Renal cortical epithelial cell (primary cell): ENCODE results near the gene ZBTB14. TPM values are rescaled to one million over a fixed set of nuclear protein-coding genes. Genes with fewer than 3 reads are reported as not detected.

Experiments
- DNase-seq: peaks from one replicate; pipeline ENCODE4 v3.0.0-alpha.2; 2011; ENCODE audit warnings: low read depth
- total RNA-seq: library from RNA; depleted of rRNA; stranded (reverse); fragments of >200 nt; gene quantifications from 2 replicates; pipeline ENCODE4 v1.2.3, GENCODE V29; 2014

ZBTB14 gene
- total RNA-seq, 1 donor from 2014 or later, result 14.4 TPM

DNA sequence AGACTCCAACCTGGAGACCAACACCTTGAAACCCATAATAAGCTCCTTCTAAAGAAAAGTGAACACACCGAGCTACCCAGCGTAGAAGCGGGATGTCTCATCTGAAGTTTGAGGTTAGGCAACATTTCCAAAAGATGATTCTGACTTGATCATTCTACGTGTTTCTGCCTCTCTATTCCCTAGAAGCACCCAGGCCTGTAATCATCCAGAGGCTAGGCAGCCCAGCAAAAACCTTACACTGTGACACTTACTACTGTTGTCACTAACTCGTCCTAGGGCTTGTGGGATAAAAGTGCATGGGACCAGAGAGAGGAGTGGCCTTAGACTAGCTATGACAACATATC lies 1.4 kb downstream of the ZBTB14 start:
- DNase-seq, result no peak

DNA sequence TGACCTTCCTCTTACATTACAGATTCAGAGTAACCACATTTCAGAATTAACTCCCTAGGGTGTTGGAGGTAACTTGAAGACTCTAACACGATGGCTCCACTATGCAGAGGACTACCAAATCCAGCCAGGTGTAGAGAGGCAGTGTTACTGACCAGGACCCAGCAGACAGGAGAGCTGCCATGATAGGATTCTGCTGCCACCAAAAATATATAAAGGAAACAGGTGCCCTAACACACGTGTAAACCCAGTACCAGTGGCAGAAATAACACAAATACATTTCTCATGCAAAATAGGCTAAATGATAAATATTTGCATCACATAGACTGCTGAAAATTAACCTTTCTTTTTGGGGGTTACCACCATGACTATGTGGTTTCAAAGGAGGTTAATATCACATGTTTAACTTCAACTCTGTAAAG lies 7.0 kb downstream of the ZBTB14 start:
- no peak for DNase-seq

DNA sequence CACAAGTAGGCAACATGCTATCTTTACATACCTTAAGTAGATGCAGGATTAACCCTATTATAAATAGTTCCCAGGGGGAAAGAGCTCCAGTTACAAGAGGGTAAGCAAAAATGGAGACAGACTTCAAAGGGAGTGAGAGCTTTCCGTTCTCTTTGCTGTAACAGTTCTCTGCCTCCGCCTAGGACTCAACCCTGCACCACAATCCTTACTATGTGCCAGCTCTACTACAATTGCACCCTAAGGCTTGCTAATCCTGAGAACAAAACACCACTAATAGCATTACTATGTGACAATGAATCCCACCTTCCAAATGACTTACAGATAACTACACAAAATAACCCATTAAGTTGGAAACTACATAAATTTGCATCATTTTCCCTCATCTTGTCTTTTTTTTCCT lies 7.7 kb downstream of the ZBTB14 start:
- no peak for DNase-seq

DNA sequence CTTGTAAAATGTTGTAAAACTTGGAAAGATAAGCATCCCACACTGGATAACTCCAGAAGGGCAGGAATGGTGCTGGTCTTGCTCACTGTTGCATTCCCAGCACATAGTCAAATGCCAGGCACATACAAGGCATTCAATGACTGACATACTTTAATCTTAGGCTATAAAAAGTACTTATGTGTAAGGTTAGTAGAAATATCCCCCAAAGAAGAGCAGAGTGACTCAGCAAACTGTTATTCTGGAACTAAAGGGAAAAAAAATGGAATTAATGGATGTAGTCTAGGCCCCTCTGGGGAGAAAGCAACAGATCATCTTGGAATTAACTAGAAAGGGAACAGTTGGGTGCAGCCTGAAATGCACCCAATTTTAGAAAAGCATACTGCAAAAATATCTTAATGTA lies 9.0 kb downstream of the ZBTB14 start:
- DNase-seq, result no peak

DNA sequence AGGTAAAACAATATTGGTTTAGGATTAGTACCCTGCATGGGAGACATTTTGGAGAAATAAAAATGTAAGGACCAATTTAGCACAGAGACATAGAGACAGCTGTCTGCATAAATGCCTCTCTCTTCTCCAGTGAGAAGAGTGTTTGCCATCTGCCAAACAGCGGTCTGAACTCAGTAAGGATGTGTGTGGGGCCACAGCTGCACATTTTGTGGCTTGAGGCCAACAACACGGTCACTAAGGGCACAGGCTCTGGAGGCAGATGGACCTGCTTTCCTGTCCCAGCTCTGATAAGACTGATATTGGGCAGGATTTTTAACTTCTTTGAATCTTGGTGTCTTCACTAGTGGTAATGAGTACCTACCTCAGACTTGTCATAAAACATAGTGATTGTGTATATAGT lies 10.2 kb downstream of the ZBTB14 start:
- no peak for DNase-seq

DNA sequence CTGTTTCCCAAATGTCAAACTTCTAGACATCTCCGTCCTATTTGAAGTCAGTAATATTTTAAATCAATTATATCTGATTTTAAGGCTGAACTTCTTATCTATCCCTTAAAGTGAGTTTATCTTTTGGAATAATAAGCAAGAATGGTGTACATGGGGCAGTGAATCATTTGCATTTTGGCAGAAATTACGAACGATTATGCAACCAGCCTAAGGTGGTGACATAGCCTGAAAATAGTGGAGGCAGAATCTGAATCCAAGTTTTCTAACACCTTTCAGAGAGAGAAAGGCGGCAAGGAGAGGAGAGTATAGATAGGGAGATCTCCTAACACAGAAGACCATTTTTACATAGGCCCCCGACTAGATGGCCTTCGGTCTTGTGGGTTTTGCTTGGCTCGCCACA lies 10.7 kb downstream of the ZBTB14 start:
- no peak for DNase-seq

DNA sequence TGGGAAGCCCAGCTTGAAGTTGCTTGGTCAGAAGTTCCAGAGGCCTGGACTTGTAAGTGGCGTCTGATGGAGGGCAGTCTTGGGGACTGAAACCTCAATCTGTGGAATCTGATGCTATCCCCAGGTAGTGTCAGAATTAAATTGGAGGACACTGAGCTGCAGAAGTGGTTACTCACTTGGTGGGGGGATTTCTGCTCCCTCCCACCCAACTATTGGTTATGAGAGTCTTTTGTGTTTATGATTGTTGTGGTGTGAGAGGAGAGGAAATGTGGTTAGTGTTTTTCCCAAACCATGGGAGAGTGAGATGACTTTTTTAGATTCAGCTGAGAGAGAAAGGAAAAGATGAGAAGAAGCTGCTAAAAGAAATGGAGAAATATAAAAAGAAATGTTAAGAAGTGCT lies 12.8 kb downstream of the ZBTB14 start:
- no peak for DNase-seq

DNA sequence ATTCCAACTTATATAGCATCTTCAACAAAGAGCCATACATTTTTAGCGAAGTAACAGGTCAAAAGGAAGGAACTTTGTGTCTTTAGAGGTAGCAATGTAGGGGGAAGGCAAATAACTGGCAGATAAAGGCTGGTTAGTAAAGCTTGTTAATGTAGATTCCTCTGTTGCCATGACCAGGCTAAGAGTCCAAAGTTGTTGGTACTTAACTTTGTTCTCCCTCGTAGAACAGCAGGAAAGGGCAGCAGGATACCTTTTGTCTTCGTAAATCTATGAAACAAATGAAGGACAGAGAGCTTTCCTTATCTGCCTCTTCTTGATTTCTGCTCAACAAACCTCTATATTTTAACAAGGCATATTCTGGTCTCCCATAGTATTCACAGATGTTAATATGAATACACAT lies 18.6 kb downstream of the ZBTB14 start:
- DNase-seq, result no peak

DNA sequence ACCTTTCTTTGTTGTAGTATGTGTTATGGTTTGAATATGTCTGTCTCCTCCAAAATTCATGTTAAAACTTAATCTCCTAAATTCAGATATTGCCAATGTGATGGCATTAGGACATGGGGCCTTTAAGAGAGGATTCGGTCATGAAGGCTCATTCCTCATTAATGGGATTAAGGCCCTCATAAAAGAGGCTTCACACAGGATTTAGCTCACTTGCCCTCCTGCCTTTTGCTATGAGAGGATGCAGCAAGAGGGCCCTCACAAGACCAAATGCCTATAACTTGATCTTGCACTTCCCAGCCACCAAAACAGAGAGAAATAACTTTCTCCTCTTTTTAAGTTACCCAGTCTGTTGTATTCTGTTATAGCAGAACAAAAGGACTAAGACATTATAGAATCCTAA lies 19.7 kb downstream of the ZBTB14 start:
- DNase-seq, result no peak

DNA sequence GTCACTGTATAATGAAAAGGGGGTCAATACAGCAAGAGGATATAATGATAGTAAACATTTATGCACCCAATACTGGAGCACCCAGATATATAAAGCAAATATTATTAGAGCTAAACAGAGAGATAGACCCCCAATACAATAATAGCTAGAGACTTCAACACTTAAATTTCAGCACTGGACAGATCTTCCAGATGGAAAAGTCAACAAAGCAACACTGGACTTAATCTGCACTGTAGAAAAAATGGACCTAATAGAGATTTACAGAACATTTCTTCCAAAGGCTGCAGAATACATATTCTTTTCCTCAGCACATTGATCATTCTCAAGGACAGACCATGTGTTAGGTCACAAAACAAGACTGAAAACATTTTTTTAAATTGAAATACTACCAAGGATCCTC lies 26.7 kb downstream of the ZBTB14 start:
- DNase-seq, result no peak

DNA sequence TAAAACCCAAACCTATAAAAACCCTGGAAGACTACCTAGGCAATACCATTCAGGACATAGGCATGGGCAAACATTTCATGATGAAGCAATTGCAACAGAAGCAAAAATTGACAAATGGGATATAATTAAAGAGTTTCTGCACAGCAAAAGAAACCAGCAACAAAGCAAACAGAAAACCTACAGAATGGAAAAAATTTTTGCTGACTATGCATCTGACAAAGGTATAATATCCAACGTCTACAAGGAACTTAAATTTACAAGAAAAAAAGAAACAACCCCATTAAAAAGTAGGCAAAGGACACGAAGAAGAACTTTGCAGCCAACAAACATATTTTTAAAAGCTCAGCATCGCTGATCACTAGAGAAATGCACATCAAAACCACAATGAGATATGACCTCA lies 28.8 kb downstream of the ZBTB14 start:
- DNase-seq, result no peak

DNA sequence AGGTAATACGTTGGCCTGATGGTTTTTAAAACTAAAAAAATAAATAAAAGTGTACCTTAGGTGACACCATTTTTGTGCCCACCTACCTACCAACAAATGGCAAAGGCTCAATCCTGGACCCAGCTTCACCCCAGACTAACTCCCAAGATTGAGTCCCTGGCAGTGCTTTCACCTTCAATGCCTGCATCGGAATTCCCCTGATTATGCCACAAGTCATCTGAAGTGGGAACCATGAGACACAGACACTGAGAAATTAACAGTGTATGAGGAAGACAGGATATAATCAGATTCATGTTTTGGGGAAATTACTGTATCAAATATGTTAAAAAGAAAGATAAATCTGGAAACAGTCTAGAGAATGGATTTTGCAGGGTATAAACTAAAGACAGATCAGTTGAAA lies 41.6 kb downstream of the ZBTB14 start:
- DNase-seq, result no peak

DNA sequence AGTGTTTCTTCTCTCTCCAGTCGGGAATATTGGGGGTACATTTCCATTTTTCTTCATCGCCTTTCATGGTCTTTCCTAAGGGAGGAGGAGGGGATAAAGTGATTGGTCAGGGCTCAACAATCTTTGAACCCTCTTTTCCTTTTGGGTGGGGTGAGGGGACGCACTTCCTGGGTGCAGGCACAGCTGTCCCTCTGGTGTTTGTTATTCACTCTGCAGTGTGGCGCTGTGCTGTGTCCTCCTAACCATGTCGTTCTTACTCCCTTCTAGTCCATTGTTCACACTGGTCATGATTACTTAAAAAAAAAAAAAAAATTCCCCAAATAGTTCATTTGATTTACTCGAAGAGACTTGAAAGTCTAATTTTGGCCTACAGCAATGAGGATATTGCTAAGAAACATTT lies 44.4 kb downstream of the ZBTB14 start:
- no peak for DNase-seq

DNA sequence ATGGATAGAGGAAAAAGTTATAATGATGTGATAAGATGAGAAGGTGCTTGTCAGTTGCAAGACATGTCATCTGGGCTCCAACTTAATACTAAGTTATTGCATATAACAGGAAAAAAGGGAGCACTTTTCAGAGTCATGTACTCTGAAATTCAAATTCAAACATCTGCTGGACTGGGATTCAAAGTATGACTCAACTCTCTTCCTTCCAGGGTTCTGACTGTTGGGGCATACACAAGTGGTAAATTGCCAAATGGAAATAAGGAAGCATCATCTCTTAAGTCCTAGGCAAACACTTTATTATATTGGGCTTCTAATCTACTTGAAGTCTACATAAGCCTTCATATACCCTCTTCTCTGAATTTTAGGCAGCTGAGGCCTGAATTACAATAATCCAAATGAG lies 44.9 kb downstream of the ZBTB14 start:
- DNase-seq, result no peak

DNA sequence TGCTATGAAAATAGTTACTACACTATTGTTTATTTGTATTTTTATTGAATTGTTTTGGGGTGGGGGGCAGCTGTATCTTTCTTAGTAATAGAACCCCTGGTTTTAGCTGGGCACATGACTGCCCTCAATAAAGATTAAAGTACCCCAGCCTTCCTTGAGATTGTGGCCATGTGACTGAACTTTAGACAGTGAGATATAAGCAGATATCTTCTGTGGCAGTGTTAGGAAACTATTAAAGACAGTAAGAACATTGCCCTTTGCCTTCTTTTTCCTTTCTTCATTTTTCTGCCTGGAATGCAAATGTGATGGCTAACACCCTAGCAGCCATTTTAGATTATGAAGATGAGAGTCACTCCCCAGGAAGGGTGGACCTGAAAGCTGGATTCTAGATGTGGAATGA lies 50.6 kb downstream of the ZBTB14 start:
- DNase-seq, result no peak

DNA sequence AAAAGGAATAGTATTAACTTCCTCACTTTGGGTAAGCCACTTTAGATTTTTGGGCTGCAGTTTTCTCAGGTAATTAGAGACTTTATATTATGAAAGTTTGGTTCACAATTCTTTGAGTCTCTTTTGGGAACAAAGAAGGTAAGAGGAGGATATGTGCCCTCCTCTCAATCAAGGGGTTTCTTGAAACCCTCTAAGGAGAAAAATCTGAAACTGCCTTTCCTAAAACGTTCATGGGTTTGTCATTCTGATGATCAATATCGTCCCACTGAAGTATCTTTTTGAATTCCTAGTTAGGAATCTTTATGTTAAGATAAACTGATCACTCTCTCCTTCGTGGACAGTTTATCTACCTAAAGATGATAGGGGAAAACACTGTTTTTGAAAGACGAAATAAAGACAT lies 56.1 kb downstream of the ZBTB14 start:
- no peak for DNase-seq

Other genes starting within 250 kb of the ZBTB14 start
- not detected in 2 replicates for gene AKAIN1, start 98.5 kb downstream of the ZBTB14 start, total RNA-seq
- 40.8 and 54.0 TPM in 2 replicates for gene EPB41L3, start 248.3 kb upstream of the ZBTB14 start, total RNA-seq